MM.1S (cell line): Measurements from ENCODE around the gene TXLNG.

Experiments used
- DNase-seq: peaks from one replicate; pipeline ENCODE4 v3.0.0-alpha.2; 2015
- H2AFZ ChIP-seq: fragments of 300-600 bp; sonication (generic); 2 replicates; pipeline ENCODE4 v1.6.0; 2016; ENCODE audit warnings: antibody characterized with exemption, low read length
- H3F3A ChIP-seq: fragments of 300-600 bp; sonication (generic); 2 replicates; pipeline ENCODE4 v1.6.1; 2016; ENCODE audit warnings: mild to moderate bottlenecking, antibody characterized with exemption, low read length, moderate library complexity, mixed read lengths; ENCODE audit not compliant: insufficient read depth
- H3K27ac ChIP-seq: fragments of 300-600 bp; sonication (generic); 2 replicates; pipeline ENCODE4 v1.5.1; 2016; ENCODE audit warnings: mild to moderate bottlenecking, low read length
- H3K27me3 ChIP-seq: fragments of 300-600 bp; sonication (generic); replicated peaks from 2 replicates; pipeline ENCODE4 v1.6.0; 2016; ENCODE audit warnings: low read length; ENCODE audit not compliant: insufficient read depth
- H3K36me3 ChIP-seq: fragments of 300-600 bp; sonication (generic); replicated peaks from 2 replicates; pipeline ENCODE4 v1.6.1; 2016; ENCODE audit warnings: mild to moderate bottlenecking, low read length, mixed read lengths; ENCODE audit not compliant: insufficient read depth
- H3K4me1 ChIP-seq: fragments of 300-600 bp; sonication (generic); 2 replicates; pipeline ENCODE4 v1.6.1; 2016; ENCODE audit warnings: low read length, mixed read lengths
- H3K4me2 ChIP-seq: fragments of 300-600 bp; sonication (generic); 2 replicates; pipeline ENCODE4 v1.6.0; 2016; ENCODE audit warnings: low read depth, low read length
- H3K4me3 ChIP-seq: fragments of 300-600 bp; sonication (generic); 2 replicates; pipeline ENCODE4 v1.5.1; 2016; ENCODE audit warnings: low read length, mixed read lengths
- H3K79me2 ChIP-seq: fragments of 300-600 bp; sonication (generic); 2 replicates; pipeline ENCODE4 v1.6.1; 2016; ENCODE audit warnings: mixed run types, low read length, mixed read lengths
- H3K9ac ChIP-seq: fragments of 300-600 bp; sonication (generic); 2 replicates; pipeline ENCODE4 v1.6.1; 2016; ENCODE audit warnings: low read length, mixed read lengths
- H3K9me2 ChIP-seq: fragments of 300-600 bp; sonication (generic); replicated peaks from 2 replicates; pipeline ENCODE4 v1.6.1; 2016; ENCODE audit warnings: mild to moderate bottlenecking, low read length, mixed read lengths; ENCODE audit not compliant: insufficient read depth
- H3K9me3 ChIP-seq: fragments of 300-600 bp; sonication (generic); replicated peaks from 2 replicates; pipeline ENCODE4 v1.6.1; 2016; ENCODE audit warnings: mild to moderate bottlenecking, low read length, mixed read lengths; ENCODE audit not compliant: insufficient read depth
- H4K20me1 ChIP-seq: fragments of 300-600 bp; sonication (generic); 2 replicates; pipeline ENCODE4 v1.6.1; 2016; ENCODE audit warnings: mild to moderate bottlenecking, low read length, moderate library complexity, mixed read lengths; ENCODE audit not compliant: insufficient read depth
- CTCF ChIP-seq: fragments of 300-600 bp; sonication (generic); IDR thresholded peaks from 2 replicates; pipeline ENCODE4 v1.5.1; 2016; ENCODE audit warnings: antibody characterized with exemption, low read length, mixed read lengths
- EZH2 ChIP-seq: fragments of 300-600 bp; sonication (generic); optimal IDR thresholded peaks from 2 replicates; pipeline ENCODE3; 2017; ENCODE audit warnings: low read depth, mild to moderate bottlenecking, antibody characterized with exemption, low read length, mixed read lengths
- EZH2phosphoT487 ChIP-seq: fragments of 300-600 bp; sonication (generic); IDR thresholded peaks from 2 replicates; pipeline ENCODE4 v1.6.1; 2018; ENCODE audit warnings: antibody characterized with exemption, low read length

Gene TXLNG

GRCh38 chrX:16804923-16805464 lies 18.7 kb downstream of the TXLNG start:
- Histone ChIP-seq H3K9ac (no peak overlapping the region), H3K27me3 (no peaks in the 10 kb centered on the region), H3K27ac (no peak overlapping the region), H3K79me2 (peaks cover 80% of the 10 kb centered on the region), H3K36me3 (no peaks in the 10 kb centered on the region), H3K4me3 (no peak overlapping the region), H3K4me1 (no peaks in the 10 kb centered on the region), H3K4me2 (no peak overlapping the region), H3F3A (no peaks in the 10 kb centered on the region), H2AFZ (no peak overlapping the region), H3K9me3 (no peaks in the 10 kb centered on the region), H3K9me2 (no peaks in the 10 kb centered on the region), H4K20me1 (peaks cover 3% of the 10 kb centered on the region; the same call in 1 of the 2 replicates)
- TF ChIP-seq CTCF (no peak), EZH2phosphoT487 (no peak), EZH2 (no peak)
- DNase-seq = no peak

GRCh38 chrX:16807548-16807947 lies 21.3 kb downstream of the TXLNG start:
- Histone ChIP-seq H3K4me3 (no peak overlapping the region), H4K20me1 (peaks cover 3% of the 10 kb centered on the region; the same call in 1 of the 2 replicates), H3F3A (no peaks in the 10 kb centered on the region), H2AFZ (no peak overlapping the region), H3K4me1 (no peaks in the 10 kb centered on the region), H3K27me3 (no peaks in the 10 kb centered on the region), H3K9ac (no peak overlapping the region), H3K9me2 (no peaks in the 10 kb centered on the region), H3K4me2 (no peak overlapping the region), H3K9me3 (no peaks in the 10 kb centered on the region), H3K27ac (no peak overlapping the region), H3K36me3 (no peaks in the 10 kb centered on the region), H3K79me2 (peaks cover 79% of the 10 kb centered on the region)
- peak; percentile 23 for TF ChIP-seq CTCF
- no peak for TF ChIP-seq EZH2
- no peak for TF ChIP-seq EZH2phosphoT487
- DNase-seq = no peak

GRCh38 chrX:16807976-16808542 lies 21.8 kb downstream of the TXLNG start:
- no peaks in the 10 kb centered on the region for H3K36me3 ChIP-seq
- peaks cover 3% of the 10 kb centered on the region; the same call in 1 of the 2 replicates for H4K20me1 ChIP-seq
- H3K4me3 ChIP-seq = no peak overlapping the region
- H2AFZ ChIP-seq = no peak overlapping the region
- H3K9me3 ChIP-seq = no peaks in the 10 kb centered on the region
- TF ChIP-seq EZH2phosphoT487 (no peak), CTCF (no peak), EZH2 (no peak)
- peaks cover 79% of the 10 kb centered on the region for H3K79me2 ChIP-seq
- H3K27me3 ChIP-seq = no peaks in the 10 kb centered on the region
- no peak for DNase-seq
- H3F3A ChIP-seq = no peaks in the 10 kb centered on the region
- no peak overlapping the region for H3K9ac ChIP-seq
- no peaks in the 10 kb centered on the region for H3K9me2 ChIP-seq
- H3K27ac ChIP-seq = no peak overlapping the region
- no peak overlapping the region for H3K4me2 ChIP-seq
- H3K4me1 ChIP-seq = no peaks in the 10 kb centered on the region
